ENCODE measurements around the gene ZCCHC9.

The ZCCHC9 gene

GRCh38 chr5:81360640-81361039 lies 59.3 kb downstream of the ZCCHC9 start:
- no peak for DNase-seq

DNA sequence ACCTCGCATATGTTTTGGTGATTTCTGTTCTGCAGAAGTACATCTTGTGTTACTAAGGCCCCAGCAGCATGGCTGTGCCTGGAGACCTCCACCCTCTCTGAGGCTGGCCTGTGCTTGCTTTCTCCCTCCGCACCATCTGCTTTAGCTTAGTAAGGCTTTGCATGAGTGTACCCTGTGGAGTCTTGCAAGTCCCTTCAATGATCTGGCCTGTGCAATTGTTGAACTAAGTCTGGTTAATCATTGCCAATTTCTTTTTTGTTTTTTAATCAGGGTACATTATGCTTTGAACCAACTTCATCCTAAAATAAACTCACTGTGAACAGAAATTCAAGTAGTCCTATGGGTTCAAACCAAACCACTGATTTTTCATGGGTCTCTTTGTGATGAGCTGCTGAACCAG lies 60.2 kb downstream of the ZCCHC9 start:
- DNase-seq, result no peak

Data from NCI-H187 (cell line).